GM23338 (cell line): ENCODE measurements around the gene WNK2.

Experiments
- CTCF ChIP-seq, 2 experiments: fragments of 200-600 bp in 1 of 2; sonication (generic) in 1 of 2; conservative IDR thresholded peaks; 2 replicates each; pipeline versions ENCODE4 v1.5.1 to v1.6.1; 2016 to 2017; ENCODE audit warnings: antibody characterized with exemption in 2 of 2, low read depth in 2 of 2, mild to moderate bottlenecking in 2 of 2, moderate library complexity in 1 of 2
- EZH2phosphoT487 ChIP-seq: fragments of 200-600 bp; sonication (generic); IDR thresholded peaks from one replicate; pipeline ENCODE4 v1.8.1; 2018; ENCODE audit warnings: antibody characterized with exemption; ENCODE audit not compliant: unreplicated experiment
- NANOG ChIP-seq: IDR thresholded peaks from 2 replicates; pipeline ENCODE4 v1.6.1; 2016; ENCODE audit warnings: antibody characterized with exemption, borderline replicate concordance
- POLR2AphosphoS5 ChIP-seq: IDR thresholded peaks from 2 replicates; pipeline ENCODE4 v1.6.1; 2016; ENCODE audit warnings: antibody characterized with exemption, low read depth

DNA sequence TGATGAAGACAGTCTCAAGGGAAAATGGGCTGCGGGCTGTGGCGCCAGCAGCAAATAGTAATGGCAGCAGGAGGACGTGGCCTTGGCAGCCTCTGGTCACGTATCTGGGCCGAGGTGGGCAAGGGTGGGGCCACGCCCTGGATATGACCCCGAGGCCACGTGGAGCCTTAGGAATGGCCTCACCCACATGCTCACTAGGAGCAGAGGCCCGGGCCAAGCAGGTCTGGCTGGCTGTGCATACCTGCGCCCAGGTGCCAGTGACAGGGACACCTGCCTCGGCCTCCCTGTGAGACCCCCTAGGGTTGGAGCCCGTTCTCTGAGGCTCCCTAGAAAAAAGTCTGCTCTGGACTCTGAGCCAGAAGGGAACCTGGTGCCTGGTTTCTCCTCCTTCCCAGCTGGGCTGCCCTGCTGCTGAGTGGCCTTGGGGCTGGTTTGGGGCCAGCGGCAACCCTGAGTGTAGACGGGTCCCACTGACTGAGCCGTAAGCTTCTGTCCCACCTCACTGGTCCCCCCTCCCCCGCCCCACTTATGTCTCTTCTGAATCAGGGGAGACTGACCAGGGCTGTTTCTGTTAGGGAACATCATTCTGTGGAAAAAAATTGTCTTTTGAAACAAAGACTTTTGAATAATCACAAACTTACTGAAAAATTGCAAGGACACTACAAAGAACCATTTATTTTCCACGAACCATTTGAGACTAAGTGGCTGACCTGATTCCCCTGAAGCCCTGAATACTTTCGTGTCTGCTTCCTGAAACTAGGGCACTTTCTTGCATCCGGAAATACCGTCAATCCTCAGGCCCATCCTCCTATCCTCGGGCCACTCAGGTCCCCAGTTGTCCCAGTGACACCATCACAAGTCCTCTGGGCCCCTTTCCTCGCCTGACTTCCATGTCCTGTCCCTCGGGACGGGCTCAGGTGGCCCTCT, 60.8 kb downstream of the WNK2 start:
- TF ChIP-seq CTCF (conservative IDR thresholded peaks at IDR 0.05; ENCODE audit: low read depth in 2 of 2) (no peak), POLR2AphosphoS5 (no peak), NANOG (no peak), EZH2phosphoT487 (no peak)
